HepG2 (cell line): Measurements from ENCODE around the gene WRAP73. TPM values are rescaled to one million over a fixed set of nuclear protein-coding genes. Genes with fewer than 3 reads are reported as not detected.

ENCODE experiments used
- BCLAF1 ChIP-seq: fragments of 450-650 bp; IDR thresholded peaks from 2 replicates; pipeline ENCODE4 v1.6.1; 2017; ENCODE audit warnings: mild to moderate bottlenecking
- GMEB2 ChIP-seq: IDR thresholded peaks from 2 replicates; pipeline ENCODE4 v1.6.1; 2016; ENCODE audit warnings: missing biosample characterization, missing genetic modification reagents, low read depth
- HINFP ChIP-seq: sonication (generic); formaldehyde crosslinking; IDR thresholded peaks from 2 replicates; pipeline ENCODE4 v1.4.0; 2020; ENCODE audit warnings: low read depth, mild to moderate bottlenecking, missing genetic modification reagents
- NFYC ChIP-seq: IDR thresholded peaks from 2 replicates; pipeline ENCODE4 v1.6.1; 2016; ENCODE audit warnings: missing genetic modification reagents, missing compliant biosample characterization
- PRMT3 ChIP-seq: sonication (generic); formaldehyde crosslinking; IDR thresholded peaks from 2 replicates; pipeline ENCODE4 v1.8.1; 2022; ENCODE audit warnings: low read depth, mild to moderate bottlenecking, moderate library complexity, missing genetic modification reagents, borderline replicate concordance
- RBM22 ChIP-seq: fragments of 200-400 bp; formaldehyde crosslinking; optimal IDR thresholded peaks from 2 replicates; pipeline ENCODE3; 2017; ENCODE audit warnings: mild to moderate bottlenecking, low read length, moderate library complexity
- RCOR2 ChIP-seq: IDR thresholded peaks from 2 replicates; pipeline ENCODE4 v1.6.1; 2016; ENCODE audit warnings: missing biosample characterization, missing genetic modification reagents
- SMYD3 ChIP-seq: sonication (generic); formaldehyde crosslinking; IDR thresholded peaks from 2 replicates; pipeline ENCODE4 v1.8.1; 2023; ENCODE audit warnings: mild to moderate bottlenecking, missing genetic modification reagents
- TAF1 ChIP-seq: sonication (generic); formaldehyde crosslinking; IDR thresholded peaks from 2 replicates; pipeline ENCODE4 v1.4.0; 2020; ENCODE audit warnings: missing genetic modification reagents
- THAP7 ChIP-seq: sonication (generic); formaldehyde crosslinking; IDR thresholded peaks from 2 replicates; pipeline ENCODE4 v1.8.1; 2023; ENCODE audit warnings: mild to moderate bottlenecking, missing genetic modification reagents
- ZFP82 ChIP-seq: sonication (generic); formaldehyde crosslinking; IDR thresholded peaks from 2 replicates; pipeline ENCODE4 v1.5.1; 2020; ENCODE audit warnings: mild to moderate bottlenecking, missing genetic modification reagents, borderline replicate concordance
- ZFX ChIP-seq: sonication (generic); formaldehyde crosslinking; IDR thresholded peaks from 2 replicates; pipeline ENCODE4 v1.4.0; 2020; ENCODE audit warnings: mild to moderate bottlenecking, low read depth, missing genetic modification reagents, moderate library complexity
- ZNF547 ChIP-seq: sonication (generic); formaldehyde crosslinking; IDR thresholded peaks from 2 replicates; pipeline ENCODE4 v1.5.1; 2020; ENCODE audit warnings: mild to moderate bottlenecking, missing genetic modification reagents
- ZNF563 ChIP-seq: sonication (generic); formaldehyde crosslinking; IDR thresholded peaks from 2 replicates; pipeline ENCODE4 v1.8.0; 2022; ENCODE audit warnings: mild to moderate bottlenecking, moderate library complexity, missing genetic modification reagents
- ZNF569 ChIP-seq: sonication (generic); formaldehyde crosslinking; IDR thresholded peaks from 2 replicates; pipeline ENCODE4 v1.5.0; 2020; ENCODE audit warnings: mild to moderate bottlenecking, missing genetic modification reagents, moderate library complexity, borderline replicate concordance
- ZNF770 ChIP-seq: sonication (generic); formaldehyde crosslinking; IDR thresholded peaks from 2 replicates; pipeline ENCODE4 v1.5.0; 2020; ENCODE audit warnings: mild to moderate bottlenecking, missing genetic modification reagents
- ZNF780A ChIP-seq: sonication (generic); formaldehyde crosslinking; IDR thresholded peaks from 2 replicates; pipeline ENCODE4 v1.8.0; 2022; ENCODE audit warnings: mild to moderate bottlenecking, missing genetic modification reagents, moderate library complexity
- polyA plus RNA-seq, 8 experiments: library from polyadenylated mRNA; depleted of rRNA in 3 of 8; stranded (reverse) in 7 of 8; unstranded in 1 of 8; fragments of >200 nt; fragmentation: Illumina TruSeq in 4 of 8; extraction: Trizol in 4 of 8; gene quantifications; 2 replicates each; pipeline versions ENCODE4 v1.2.1 to v1.2.3, GENCODE V29; 2011 to 2016; ENCODE audit warnings: low read depth in 4 of 8, missing spikeins in 1 of 8, mixed read lengths in 1 of 8; ENCODE audit not compliant: insufficient read depth in 1 of 8
- total RNA-seq, 5 experiments: library from RNA; depleted of rRNA; stranded (reverse); fragments of >200 nt; fragmentation: Illumina TruSeq; extraction: Trizol; gene quantifications; 2 replicates each; pipeline ENCODE4 v1.2.3, GENCODE V29; 2016; ENCODE audit warnings: low read depth in 1 of 5

WRAP73 gene
- total and polyA plus RNA-seq, 2 of the 13 experiments (the other 11 are each of a cell fraction or from before 2014, with no cell fraction given): 18.1 to 40.4 TPM

GRCh38 chr1:3625151-3625907, 24.6 kb downstream of the WRAP73 start (continued):
- no peak for TF ChIP-seq RCOR2 (CRISPR knock-in tag)
- TF ChIP-seq NFYC (CRISPR knock-in tag): no peak
- TF ChIP-seq ZNF770 (CRISPR knock-in tag): no peak
- TF ChIP-seq BCLAF1: no peak
- TF ChIP-seq PRMT3 (CRISPR knock-in tag): no peak
- TF ChIP-seq GMEB2 (CRISPR knock-in tag): no peak
- TF ChIP-seq ZNF547 (CRISPR knock-in tag): peak; percentile 70; the same call in 1 of the 2 replicates
- 0 out of 2 replicates have a peak, but pooled peaks have one; percentile 45 for TF ChIP-seq ZNF563 (CRISPR knock-in tag)
- TF ChIP-seq ZFX (CRISPR knock-in tag): peak; percentile 73
- peak; percentile 52; the same call in 1 of the 2 replicates for TF ChIP-seq TAF1 (CRISPR knock-in tag)
- TF ChIP-seq THAP7 (CRISPR knock-in tag): no peak
- no peak for TF ChIP-seq ZNF569 (CRISPR knock-in tag)
- TF ChIP-seq SMYD3 (CRISPR knock-in tag): no peak
- no peak for TF ChIP-seq ZNF780A
- TF ChIP-seq HINFP (CRISPR knock-in tag): peak; percentile 67; the same call in 1 of the 2 replicates
- no peak for TF ChIP-seq ZFP82
- TF ChIP-seq RBM22: no peak
